ENCODE data around the gene KIAA1191.
A peak's percentile ranks its signal among the peaks of the same experiment; 100 is the strongest.

Gene KIAA1191

DNA sequence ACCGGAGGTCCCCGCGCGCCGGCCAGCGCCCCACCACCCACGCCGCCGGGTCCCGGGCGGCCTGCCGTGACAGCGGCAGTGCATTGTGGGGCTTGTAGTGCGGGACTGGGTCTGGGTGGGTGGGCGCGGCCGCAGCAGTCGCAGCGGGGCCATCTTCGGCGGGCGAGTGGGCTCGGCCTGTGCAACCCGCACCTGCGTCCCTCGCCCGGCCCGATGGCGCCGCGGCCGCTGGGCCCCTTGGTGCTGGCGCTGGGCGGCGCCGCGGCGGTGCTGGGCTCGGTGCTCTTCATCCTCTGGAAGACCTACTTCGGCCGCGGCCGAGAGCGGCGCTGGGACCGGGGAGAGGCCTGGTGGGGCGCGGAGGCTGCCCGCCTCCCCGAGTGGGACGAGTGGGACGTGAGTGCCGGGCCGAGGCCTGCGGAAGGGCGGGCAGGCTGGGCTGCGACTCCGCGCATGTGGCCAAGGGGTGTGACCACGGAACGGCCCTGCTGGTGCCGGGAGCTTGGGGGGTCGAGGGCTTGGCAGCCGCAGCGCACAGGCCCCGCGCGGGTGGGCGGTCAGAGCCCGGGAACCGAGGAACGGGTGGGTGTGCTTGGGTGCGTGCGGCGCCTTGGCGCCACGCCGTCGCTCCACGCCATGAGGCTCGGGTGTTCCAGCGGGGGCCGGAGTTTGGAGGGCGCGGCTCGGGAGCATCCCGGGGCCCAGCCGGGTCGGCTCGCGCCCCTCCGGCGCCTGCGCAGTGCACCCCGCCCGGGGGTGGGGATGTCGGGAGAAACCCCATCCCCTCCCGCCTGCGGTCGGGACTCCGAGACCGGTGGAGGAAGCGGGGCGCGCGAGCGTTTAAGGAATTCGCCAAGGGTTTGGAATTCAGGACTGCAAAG, 4.0 kb upstream of the KIAA1191 start, which contains the start of gene ARL10:
TSS of gene ARL10 (plus strand) at position 137 of the 881 bp plus-strand sequence. CDS start at position 214, 77 bp downstream.
- DNase-seq, result peak in 1 of 2 donors; percentile 60

DNA sequence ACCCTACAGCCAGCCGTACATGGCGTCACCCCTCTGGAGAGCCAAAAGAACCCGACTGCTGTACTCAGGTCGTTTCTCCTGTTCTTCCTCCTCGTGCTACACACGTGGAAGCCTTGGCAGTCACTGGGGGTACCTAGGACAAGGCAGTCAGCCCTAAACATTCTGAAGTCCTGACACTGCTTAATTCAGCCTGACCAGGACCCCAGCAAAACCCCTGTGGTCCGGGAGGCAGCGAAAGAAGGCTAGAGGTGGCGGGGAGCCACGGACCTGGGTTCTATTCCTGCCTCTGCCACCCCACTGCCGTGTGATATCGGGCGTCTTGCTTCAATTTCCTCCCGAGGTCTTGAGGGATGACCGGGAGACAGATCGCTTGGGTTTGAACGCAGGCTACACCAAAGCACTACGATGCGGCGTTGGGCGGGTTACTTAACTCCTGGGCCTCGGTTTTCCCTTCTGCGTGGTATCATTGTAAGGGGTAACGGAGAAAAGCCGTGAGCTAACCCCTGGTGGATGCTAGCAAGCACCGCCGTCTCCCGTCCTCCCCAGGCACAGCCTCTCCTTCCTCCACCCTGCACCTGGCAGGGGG, 3.3 kb upstream of the KIAA1191 start:
- no peak for DNase-seq

GRCh38 chr5:176362233-176362490, 598 bp upstream of the KIAA1191 start:
- no peak for DNase-seq

GRCh38 chr5:176360894-176361436, 599 bp downstream of the KIAA1191 start:
- DNase-seq, result no peak

DNA sequence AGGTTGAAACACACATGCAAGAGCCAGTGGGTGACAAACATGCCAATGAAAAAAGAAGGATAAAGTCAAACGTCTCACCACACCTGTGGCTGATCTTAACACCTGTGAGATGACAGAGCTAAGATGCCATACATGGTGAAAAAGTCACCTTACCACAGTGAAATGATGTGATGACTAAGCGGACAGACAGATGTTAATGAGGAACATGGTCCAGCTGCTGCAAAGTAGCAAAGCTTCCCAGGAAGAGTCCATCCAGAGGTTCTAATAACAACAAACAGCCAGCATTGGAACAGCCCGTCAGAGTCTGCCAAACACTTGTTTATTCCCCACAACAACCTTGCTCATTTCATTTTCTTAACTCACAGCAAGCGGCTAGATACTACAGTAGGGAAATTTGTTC, 1.9 kb downstream of the KIAA1191 start:
- DNase-seq, result no peak

DNA sequence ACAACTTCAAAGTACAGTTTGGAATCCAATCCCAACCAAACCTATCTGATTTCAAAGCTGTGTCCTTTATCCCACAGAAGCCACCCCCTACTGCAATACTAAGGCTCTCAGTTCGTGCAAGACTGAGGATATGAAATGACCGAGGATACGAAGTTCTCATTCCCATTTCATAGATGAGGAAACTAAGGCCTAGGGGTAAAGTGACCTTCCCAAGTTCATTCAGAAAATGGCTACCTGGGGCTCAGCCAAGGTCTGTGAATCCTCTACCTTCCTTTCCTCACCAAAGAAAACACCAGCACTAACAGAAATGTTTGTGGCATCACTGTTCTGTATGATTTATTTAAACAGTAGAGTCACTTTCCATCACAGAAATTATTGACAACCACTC, 5.4 kb downstream of the KIAA1191 start:
- no peak for DNase-seq

GRCh38 chr5:176355400-176356178, 6.0 kb downstream of the KIAA1191 start:
- DNase-seq, result no peak

- no peak for DNase-seq
Measured at GRCh38 chr5:176353533-176353932, 8.0 kb downstream of the KIAA1191 start.

GRCh38 chr5:176352116-176352878, 9.3 kb downstream of the KIAA1191 start:
- no peak for DNase-seq

- no peak for DNase-seq
Measured at GRCh38 chr5:176350416-176350815, 11.1 kb downstream of the KIAA1191 start.

- DNase-seq, result no peak
Measured at GRCh38 chr5:176342766-176343458, 18.7 kb downstream of the KIAA1191 start.

DNA sequence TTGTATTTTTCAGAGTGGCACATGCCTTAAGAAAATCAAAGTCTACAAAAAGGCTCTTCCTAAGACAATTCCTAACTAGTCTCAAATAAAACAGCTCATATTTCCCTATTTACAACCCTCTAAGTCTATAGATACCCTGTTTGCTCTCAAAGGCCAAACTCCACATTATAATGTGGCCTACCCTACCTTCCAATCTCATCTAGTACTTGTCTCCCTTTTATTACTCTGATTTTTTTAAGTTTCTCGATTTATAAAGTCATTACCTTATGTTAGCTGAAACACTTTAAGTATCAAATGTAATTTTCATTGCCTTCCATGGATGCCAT, 19.4 kb downstream of the KIAA1191 start:
- DNase-seq, result no peak

DNA sequence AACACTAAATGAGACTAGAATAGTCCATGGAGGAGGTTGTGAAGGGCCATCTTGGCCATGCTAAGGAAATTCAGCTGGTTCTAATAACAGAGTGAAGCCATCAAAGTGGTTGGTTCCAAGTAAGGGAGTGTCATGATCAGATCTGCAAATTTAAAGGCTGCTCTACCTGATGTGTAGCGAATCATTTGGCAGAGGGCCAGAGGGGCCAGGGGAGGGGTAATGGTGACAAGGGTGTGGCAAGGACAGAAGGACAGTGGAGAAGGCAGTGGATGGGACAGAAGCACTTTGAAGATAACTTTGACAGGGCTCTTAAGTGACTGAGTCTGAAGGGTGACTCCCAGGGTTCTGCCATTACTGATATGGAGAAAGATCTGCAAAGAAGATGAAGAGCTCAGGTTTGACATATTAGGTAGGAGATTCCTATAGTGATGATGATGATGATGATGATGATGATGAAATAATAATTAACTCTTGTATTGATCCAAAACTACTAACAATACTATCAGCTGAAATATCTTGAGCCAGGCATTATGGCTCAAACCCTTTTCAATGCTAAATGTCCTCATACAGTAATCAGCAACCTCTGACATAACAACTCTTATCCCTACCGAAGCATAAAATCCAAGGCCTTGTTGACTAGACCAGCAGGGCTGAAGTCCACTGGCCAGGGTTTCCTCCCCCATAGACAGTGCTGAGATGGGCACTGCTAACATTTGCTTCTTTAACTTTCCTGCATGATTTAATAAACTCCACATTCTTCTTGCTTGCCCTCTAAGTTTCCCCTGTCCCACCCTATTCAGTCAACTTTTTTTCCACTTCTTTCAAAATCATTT, 20.0 kb downstream of the KIAA1191 start:
- no peak for DNase-seq

DNA sequence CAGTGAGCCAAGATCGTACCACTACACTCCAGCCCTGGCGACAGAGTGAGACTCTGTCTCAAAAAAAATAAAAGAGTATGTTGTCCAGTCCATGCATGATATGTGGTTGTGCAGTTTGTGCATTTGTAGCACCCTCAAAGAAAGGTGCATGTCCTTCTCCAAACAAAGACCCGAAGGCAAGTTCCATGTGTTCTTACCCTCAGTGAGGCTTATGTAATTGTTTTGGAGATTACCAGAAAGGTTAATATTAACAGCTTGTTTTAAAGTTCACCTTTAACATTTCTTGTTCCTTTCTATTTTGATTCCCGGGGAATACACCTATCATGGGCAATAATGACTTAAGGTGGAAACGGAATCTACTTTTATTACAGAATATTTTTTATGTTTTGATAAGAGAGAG, 22.3 kb downstream of the KIAA1191 start:
- no peak for DNase-seq

DNA sequence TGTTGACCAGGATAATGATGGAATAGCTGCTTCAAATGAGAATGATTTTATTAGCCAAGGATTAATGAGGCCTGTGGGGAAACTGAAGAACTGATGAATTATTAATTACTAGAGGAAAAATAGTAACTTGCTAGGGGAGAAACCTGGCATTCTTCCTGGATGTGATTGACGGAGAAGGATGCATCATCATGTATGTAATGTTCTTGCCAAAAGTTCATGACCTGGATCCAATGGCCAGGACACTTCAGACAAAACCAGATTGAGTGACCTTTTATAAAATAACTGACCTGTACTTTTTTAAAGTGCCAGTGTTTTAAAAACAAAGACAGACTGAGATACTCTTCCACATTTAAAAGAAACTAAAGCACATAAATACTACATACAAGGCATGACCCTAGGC, 23.7 kb downstream of the KIAA1191 start:
- no peak for DNase-seq

DNA sequence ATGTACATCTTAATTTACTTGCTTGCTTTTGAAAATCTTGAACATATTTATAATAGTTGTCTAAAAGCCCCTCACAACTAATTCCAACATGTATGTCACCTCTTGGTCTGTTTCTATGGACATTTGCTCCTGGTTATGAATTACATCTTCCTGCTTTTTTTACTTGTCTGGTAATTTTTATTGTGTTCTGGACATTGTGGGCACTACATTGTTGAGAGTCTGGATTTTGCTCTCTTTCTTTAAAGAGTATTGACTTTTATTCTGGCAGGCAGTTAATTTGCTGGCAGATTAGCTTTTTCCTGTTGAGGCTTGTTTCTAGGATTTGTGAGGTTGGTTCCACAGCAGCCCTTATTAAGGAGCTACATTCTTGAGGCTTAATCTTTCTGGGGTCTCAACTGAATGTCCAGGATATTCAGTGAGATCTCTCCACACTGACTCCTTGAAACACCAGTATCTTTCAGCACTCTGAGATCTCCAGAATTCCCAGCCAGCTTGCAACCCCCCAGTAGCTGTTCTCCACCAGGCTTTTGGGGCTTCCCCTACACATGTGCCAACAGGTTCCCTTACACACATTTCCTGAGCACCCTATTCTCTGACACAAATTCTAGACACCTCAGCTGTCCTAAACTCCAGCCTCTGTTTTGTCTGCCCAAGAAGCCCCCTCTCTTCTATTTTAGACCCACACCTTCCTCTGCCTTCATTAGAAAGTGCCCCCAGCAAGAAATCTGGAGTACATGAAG, 27.4 kb downstream of the KIAA1191 start:
- no peak for DNase-seq

DNA sequence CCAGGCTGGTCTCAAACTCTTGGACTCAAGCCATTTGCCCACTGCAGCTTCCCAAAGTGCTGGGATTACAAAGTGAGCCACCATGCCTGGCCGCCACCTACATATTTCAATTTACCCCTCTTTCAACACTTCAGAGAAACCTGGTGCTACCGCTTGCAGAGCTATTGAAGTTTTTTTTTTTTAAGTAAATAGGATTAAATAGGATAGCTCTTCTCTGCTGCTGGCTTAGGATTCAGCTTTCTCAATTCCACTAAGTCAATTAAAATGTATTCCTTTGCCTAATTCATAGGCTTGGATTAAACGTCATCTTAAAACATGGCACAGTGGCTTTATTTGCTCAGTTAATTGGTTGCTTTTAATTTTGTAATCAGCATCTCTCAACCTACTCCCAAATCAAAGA, 41.0 kb downstream of the KIAA1191 start:
- DNase-seq, result no peak

DNA sequence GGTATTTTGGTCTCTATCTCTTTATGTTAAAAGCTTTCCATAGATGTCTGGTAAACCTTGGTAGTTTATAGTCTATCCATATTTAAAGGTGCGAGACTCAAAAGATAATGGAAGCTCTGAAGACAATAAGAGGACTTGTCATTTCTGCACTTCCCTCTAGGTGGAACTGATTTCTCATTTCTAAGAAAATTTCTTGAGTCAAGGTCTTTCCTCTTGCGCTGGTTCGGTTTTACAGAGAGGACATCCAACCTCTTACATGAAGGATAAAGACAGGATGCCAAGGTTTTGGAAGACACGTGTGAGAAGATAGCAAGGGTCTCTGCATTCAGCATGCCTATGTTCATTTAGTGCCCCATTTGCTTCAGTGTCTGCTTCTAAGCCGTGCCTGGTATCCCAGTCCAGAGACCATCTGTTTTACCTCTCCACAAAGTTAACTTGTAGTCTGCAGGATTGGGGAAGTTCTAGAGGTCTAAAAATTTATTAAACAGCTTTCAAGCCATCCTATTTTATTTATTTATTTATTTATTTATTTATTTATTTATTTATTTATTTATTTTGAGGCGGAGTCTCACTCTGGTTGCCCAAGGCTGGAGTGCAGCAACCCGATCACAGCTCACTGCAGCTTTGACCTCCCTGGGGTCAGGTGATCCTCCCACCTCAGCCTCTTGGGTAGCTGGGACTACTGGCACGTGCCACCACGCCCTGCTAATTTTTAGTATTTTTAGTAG, 41.6 kb downstream of the KIAA1191 start:
- DNase-seq, result no peak

DNA sequence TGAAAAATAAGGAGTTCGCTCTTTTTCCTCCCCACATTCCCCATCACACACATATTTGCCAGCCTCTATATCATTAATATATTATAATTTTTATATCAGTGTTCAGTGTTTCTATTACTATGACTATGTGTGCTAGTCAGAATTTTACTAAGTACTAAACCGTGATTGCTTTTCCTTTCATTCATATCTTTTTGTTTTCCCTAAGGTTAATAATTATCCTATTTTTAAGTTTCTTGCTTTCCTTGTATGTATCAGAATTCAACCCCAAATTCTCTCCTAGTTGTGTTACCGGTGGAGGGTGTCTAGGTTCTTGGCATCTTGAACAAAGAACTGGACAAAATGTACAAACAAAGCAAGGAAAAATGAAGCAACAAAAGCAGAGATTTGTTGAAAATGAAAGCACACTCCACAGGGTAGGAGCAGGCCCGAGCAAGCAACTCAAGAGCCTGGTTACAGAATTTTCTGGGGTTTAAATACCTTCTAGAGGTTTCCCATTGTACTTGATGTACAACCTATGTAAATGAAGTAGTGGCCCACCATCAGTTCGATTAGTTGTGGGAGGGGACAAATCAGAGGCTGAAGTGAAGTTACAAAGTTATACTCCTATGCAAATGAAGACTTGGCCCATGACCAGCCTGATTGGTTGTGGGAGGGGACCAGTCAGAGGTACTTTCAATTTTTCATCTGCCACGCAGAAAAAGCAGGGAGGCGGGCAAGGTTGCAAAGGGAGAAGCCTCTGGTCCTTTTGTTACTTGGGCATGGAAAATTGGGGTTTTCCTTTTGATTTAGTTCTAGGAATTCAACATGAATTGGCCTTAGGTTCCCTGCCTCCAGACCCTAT, 43.8 kb downstream of the KIAA1191 start:
- DNase-seq, result no peak
